ENCODE data around the gene TUBA4B.

GRCh38 chr2:219285373-219285735, 32.3 kb downstream of the TUBA4B start:
- TF ChIP-seq CTCF (IDR thresholded peaks at IDR 0.05) (no peak), POLR2A (IDR thresholded peaks at IDR 0.05) (no peak)
